ENCODE results near the gene HHAT.

The HHAT gene

DNA sequence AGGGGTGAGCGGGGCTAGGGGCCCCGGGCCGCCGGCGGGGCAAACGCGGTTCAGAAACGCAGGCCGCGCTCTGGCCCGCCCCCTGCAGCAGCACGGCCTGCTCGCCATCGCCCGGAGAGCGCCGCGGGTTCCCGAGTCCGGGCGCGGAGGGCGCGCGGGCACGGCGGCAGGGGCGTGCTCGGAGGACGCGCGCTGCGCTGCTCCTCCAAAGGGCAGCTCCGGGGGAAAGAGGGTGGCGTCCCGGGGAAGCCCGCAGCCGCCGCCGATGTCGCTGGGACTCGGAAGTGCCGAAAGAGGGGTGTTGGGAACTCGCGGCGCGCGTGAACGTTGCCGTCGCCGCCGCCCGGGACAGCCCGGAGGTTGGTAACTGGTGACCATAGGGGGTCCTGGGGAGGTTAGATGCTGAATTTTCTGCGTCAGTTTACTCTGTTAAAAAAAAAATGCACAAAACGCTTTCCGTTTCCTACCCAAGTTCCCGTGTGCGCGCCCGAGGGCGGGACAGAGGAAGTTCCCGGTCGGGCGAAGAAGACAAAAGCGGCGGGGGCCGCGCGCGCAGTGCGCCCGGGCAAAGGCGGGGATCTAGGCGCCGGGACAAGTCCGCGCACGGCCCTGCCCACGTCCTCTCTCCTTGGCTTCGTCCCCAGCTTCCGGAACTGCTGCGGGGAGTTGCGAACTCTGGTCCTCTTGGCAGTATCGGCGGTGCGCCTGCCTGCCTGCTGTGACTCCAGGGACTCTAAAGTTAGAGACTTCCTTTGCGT is at the start of gene HHAT:
TSS of gene HHAT (plus strand) at position 157 of the 758 bp plus-strand sequence. CDS start 20,074 bp downstream, outside the sequence.
- DNase-seq: peak; percentile 24 to 79

- DNase-seq: no peak
Measured at GRCh38 chr1:210280221-210280620, 48.5 kb upstream of the HHAT start.

DNA sequence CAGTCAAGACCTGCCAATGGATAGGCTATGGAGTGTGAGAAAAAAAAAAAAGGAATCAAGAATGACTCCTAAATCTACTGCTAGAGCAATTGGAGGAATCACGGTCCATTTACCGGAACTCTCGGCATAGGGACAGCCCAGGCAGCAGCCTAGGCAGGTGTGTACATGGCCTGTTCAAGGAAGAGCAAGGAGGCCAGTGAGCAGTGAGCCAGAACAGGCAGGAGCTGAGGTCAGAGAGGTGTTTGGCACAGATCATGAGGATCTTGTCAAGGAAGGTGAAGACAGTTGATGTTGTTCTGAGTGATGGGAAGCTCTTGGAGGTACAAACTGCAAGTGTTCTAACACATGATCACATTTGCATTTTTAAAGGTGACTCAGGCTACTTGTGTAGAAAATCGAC is 40.6 kb upstream of the HHAT start:
- no peak for DNase-seq

DNA sequence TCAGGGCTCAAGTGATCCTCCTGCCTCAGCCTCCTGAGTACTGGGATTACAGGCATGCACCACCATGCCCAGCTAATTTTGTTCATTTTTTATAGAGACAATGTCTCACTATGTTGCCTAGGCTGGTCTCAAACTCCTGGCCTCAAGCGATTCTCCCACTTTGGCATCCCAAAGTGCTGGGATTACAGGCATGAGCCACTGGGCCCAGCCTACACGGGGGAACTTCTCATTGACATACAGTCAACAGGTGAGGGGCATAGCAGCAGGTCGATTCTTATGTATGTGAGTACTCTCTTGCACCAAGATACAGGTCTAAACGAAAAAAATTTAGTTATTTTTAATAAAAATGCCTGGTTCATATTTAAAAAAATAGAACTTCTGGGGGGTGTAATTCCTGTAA is 39.5 kb upstream of the HHAT start:
- no peak for DNase-seq

- DNase-seq: no peak
Measured at GRCh38 chr1:210291081-210291764, 37.5 kb upstream of the HHAT start.

DNA sequence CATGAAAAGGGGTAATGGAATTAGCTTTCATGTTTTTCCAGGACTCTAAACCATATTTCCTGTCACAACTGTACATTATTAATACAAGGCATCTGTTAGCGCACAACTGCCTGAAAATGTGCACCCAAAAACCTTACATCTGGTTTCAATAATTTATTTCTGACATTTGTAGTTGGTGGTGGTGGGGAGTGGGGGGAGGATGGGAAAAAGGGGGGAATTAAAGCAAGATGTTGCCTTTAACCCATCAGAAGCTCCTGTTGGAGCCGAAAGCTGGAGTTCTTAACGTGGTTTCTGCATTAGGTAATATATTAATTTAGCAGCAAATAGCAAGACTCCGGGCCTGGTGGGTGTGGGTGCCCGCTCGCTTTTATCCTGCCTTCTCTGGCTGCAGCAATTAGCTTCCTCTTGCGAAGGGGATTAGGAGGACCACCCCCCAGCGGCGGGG is 36.9 kb upstream of the HHAT start:
- DNase-seq: no peak

DNA sequence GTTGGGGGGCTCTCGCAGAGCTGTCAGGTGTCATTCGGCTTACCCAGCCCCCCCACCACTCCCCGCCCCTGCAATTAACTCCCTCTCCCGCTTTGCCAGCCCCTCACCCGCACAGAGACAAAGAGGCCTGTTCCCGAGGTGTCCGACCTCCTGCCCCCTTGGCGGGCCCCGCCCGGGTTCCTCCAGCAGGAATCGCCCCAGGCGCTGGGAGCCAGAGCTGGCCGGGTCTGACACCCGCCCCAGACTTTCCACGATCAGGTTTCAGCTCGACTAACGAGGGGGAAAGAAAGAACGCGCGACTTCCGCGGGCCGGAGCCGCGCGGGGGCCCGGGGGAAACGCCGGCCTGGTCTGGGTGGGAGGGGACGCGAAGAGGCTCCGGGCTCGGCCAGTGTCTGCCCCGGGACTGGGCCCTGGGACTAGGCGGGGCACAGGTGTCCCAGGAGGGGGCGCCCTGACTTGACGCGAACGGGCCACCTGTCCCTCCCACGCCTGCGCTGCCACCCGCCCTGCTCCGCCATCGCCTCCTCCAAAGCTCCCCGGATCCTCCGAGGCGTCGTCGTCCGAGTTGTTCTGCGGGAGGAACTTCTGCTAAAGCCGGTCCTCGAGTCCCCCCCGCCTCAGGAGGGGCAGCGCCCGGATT is 36.4 kb upstream of the HHAT start:
- peak; percentile 14 to 89 for DNase-seq

- no peak for DNase-seq
Measured at GRCh38 chr1:210293171-210293607, 35.5 kb upstream of the HHAT start.

DNA sequence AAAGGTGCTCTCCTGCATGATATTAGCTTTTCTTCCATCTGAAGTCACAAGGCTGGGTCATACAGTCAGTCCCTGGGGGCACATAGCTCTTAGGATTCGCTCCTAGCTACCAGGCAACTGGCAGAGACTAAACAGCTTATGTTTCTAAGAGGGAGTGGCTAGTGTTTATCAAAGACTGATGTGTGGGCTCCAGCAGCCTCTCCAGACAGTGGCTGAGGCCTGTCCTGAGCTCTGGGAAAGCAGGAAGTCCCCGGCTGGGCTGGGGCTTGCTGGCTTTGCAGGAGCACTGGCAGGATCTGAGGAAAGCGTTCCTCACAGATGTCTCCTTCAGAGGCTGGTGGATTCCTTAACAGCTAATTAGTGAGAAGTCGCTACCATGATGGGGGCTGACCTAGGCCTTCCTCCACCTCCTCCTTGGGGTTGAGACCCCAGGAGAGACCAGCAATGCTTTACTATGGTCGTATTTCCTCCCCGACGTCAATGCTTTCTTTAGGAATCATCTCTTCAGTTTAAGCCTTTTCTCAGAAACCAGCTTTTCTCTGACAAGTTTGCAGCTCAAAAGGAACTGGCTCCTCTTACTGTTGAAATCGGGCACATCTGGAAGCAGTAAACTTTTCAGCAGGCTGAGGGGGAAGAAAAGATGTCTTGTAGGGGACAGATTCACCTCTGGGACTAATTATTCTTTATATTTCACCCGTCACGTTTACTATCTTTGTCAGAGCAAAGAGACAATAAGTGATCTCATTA is 33.5 kb upstream of the HHAT start:
- peak; percentile 52 to 69 for DNase-seq

DNA sequence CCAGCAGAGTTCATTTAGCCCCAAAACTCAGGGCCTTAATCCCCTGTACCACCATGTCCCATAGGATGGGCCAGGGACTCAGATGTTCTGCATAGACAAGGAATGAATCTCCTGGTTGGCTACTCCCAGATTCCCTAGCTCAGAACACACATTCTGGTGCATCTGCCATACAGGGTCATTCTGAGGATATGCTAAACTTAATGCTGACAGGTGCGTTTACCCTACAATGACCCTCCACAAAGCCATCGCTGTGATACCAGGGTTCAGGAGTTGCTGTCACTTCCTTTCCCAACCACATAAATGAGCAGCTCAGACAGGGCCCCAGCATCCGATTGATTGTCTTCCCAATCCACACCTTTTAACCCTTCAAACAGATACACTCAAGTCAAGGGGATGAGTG is 32.0 kb upstream of the HHAT start:
- no peak for DNase-seq

DNA sequence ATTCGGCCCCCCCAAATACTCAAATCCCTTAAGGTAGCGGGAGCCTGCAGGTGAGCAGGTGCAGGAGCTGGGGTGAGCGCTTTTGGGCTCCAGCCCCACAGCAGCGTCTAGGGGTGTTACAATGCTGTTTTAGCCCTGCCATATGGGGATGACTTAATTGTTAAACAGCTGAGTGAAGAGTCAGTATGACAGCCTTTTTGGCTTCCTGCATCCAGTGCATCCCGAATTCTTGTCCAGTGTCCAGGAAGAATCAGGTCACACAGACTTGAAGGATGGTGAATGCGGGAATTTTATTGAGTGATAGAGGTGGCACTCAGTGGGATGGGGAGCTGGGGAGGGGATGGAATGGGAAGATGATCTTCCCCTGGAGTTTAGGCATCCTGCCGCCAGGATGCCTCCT is 30.4 kb upstream of the HHAT start:
- no peak for DNase-seq

- no peak for DNase-seq
Measured at GRCh38 chr1:210298936-210299335, 29.8 kb upstream of the HHAT start.

DNA sequence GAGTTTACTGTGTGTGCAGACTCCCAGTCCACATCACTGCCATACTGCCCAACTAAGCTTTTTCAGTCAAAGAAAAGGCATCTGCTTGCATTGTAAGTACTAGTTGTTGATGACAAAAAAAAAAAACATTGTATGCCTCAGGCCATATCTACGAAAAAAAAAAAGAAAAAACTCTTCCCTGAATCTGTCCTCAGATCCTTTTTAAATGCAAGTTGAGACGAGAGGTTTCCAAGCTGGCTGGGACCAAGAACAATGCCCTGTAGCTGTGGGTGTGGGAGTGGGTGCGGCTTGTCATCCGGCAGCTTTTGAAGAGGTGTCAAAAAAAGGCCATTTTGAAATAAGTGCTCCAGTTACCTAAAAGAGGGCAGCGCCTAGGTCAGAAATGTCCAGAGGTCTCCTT is 29.2 kb upstream of the HHAT start:
- DNase-seq: no peak

DNA sequence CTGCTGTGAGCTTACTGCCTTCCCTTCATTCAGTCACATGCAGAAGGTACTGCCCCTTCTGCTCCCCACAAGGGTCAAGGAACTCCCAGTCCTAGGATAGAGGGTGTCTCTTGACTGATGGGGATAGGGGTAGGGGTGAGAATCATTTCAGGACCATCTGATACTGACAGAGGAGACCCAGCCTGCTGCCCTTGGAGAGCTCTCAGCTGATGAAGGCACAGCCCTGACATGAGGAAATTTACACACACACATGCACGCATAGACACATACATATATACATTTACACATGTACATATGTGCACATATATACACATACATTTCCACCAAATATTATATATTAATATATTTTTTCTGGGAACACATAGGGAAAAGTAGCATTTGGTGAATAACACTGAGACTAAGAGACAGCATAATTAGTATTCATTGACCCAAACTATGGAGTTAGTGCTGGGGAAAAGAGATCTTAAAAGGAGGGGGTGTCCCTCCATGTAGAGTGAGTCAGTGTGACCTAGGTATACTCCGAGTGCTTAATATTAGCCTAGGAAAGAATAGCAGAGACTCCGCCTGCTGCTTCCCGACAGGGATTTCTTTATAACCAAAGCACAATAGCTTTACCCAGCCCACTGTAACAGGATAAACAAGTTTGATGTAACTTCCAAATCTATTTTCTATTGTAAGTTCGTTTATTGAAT is 27.6 kb upstream of the HHAT start:
- no peak for DNase-seq

DNA sequence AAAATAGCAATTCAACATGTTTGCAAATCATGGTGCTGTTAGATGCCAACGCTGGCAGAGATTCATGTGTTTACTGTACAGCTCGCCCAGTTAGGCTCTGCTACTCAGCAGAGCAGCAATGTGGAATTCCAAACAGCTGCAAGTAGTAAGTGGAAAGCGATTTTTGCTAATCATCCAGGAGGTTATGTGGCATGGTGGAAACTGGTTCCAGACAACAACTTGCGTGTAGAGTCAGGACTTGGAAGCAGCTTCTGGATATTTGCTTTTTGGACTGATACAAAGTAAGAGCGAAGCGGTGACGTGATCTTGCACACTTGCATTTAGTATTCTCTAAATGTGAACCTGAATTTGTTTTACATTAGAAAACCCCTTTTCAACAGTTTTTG is 27.1 kb upstream of the HHAT start:
- DNase-seq: no peak

DNA sequence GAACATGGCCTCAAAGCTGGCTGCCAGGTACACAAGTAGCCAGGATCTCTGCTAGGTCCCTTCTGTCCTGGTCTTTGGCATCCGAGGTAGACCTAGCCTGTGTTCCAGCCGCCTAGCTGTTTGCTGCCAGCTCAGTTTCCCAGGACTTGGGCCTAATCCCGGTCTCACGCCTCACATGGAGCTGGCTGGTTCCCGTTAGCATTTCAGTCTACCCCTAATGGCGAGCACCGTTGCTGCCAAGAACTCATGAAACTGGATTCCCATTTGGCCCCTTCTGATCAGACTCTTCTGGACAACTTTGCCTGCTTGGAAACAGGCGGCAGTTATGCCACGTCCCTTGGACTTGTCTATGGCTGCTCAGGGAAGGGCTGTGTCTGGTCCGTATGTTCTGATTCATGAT is 26.2 kb upstream of the HHAT start:
- no peak for DNase-seq

GRCh38 chr1:210303391-210303790 is 25.3 kb upstream of the HHAT start:
- no peak for DNase-seq

DNA sequence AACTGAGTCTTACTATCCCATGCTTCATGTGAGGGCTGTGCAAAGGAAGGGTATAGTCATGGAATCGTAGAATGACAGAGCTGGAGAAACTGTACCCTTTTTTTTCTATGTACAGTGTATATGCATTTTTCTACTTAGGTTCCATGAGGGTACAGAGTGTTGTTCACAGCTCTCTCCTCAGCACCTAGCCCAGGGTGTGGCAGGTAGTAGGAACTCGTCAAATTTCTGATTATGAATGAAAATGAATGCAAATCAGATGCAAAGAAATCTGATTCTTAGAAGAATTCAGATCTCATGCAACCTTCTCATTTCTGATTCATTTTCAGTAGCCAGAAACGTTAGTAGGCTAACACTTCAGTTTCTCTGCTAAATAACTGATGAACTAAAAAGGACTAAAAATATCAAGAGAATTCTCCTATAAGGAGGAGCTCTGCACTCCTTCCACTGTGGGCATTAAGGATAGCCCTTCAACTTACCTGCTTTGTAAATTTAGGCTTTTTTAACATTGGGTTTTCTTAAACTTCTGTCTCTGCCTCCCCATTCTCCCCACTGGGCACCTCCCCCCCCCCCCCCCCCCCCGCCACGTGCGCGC is 18.0 kb upstream of the HHAT start:
- DNase-seq: peak; percentile 42 to 65

DNA sequence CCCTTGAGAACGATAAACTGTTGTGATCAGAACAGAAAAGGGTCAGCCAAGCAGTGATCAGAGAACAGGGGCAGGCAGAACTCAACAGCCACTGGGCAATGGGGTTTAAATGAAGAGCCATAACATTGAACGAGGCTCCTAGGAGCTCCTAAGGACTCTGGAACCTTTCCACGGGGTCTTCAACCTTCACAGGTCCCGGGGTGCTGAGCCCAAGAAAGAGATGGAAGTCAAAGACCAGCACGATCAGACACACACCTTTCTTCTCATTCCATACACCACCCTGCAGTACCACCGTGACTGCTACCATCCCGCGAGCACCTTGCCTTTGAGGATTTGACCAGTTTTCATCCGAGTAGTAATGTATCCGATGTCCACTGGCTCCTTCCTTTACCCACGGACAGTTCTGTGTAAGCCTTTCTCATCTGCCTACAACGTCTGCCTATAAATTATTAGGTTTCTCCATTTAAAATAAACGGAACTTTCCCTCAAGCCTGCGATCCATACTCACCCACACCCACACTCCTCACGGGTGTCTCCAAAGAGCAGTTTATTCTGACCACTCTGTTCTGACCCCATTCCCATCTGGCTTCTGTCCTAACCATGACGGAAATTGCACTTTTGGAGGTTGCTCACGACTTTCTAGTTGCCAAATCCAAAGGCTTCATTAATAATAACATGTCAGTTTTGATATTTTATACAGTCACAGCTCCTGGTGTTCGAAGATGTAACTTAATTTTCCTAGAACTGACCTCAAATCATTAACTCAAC is 16.8 kb upstream of the HHAT start:
- no peak for DNase-seq

DNA sequence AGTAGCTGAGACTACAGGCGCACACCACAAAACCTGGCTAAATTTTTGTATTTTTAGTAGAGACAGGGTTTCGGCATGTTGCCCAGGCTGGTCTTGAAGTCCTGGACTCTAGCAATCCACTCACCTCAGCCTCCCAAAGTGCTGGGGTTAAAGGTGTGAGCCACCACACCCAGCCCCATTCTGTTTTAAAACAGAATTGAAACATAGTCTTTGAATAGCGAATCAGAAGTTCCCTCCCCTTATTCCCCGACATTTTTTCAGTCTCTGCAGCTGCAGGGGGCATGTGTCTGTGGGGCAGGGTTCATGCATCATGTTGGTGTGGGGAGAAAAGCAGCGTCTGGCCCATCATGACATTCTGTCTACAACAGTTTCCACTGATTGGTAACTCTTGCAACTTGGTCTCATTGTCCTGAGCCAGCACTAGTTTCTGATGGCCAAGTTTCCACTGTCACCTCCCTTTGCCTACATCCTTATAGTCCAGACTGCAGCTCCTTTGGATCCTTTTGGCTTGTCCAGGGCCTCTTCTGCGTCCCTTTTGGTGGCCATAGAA is 15.6 kb upstream of the HHAT start:
- DNase-seq: no peak

- DNase-seq: no peak
Measured at GRCh38 chr1:210313921-210314320, 14.8 kb upstream of the HHAT start.
